T47D (cell line): ENCODE measurements around the gene MSANTD7.
A peak's percentile ranks its signal among the peaks of the same experiment; 100 is the strongest.
"Not testable (repeated sequence)": the region's sequence is repeated elsewhere in the genome, so short reads cannot be mapped to it uniquely, and the experiment has no call there.

Source experiments
- DNase-seq, 2 experiments: peaks; one replicate each; pipeline versions ENCODE4 v3.0.0 to v3.0.0-alpha.2; 2011 to 2012; ENCODE audit warnings: low read depth in 1 of 2, low spot score in 1 of 2
- JUND ChIP-seq: IDR thresholded peaks from 2 replicates; pipeline ENCODE4 v1.6.1; 2012; ENCODE audit warnings: low read depth
- in situ Hi-C: cut with HindIII; loops from 2 replicates; pipeline ENCODE4 v1.10.0; 2016; ENCODE audit warnings: low sequenced_read_pairs, low pct_unique_long_range_greater_than_20kb

The MSANTD7 gene, protein sequence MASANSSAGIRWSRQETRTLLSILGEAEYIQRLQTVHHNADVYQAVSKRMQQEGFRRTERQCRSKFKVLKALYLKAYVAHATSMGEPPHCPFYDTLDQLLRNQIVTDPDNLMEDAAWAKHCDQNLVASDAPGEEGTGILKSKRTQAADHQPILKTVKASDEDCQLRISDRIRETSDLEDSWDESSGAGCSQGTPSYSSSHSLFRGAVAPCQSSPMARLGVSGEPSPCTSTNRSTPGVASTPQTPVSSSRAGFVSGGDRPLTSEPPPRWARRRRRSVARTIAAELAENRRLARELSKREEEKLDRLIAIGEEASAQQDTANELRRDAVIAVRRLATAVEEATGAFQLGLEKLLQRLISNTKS

DNA sequence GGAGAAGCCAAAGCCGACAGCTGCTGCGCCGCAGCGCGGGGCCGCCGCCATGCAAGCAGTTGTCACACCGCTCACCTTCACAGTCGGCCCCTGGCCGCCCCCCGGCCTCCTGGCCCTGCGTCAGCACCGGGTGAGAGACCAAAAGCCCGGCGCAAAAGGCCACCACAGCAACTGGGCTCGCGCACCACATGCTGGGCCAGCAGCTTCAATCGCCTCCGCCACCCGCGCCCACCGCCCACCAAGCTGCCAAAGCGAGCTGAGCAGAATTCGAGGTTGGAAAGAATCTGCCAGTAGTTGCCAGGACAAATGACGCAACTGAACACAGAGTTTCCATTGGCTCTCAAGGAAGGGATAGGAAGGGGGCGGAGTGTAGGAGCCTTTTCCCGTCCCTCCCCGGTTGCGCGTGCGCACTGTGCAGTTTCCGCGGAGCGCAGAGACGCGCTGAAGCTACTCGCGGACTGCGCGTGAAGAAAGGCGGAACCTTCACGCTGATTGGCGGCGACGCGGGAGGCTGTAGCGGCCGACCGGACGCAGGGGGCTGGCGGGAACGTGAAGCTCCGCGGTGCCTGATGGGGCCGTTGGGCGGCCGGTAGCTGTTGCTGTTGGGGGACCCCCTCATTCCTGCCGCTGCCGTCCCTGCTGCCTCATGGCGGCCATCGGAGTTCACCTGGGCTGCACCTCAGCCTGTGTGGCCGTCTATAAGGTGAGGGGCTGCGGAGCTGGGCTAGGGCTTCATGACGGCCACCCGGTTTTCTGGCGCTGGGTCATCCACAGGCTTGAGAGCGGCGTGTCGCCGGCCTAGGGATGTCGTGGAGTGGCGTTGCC lies at the start of gene MSANTD7, which contains the start of the genes CDNF and HSPA14:
TSS of gene MSANTD7 (plus strand) at position 550 of the 825 bp plus-strand sequence. CDS start 3,979 bp downstream, outside the sequence.
TSS of gene CDNF (minus strand) at position 281 of the 825 bp plus-strand sequence. CDS start at position 190, 91 bp downstream.
TSS of gene HSPA14 (plus strand) at position 550 of the 825 bp plus-strand sequence. CDS start at position 647, 97 bp downstream.
- in situ Hi-C loops: no loop called here
- peak; percentile 99 to 100 for DNase-seq
- TF ChIP-seq JUND: no peak

DNA sequence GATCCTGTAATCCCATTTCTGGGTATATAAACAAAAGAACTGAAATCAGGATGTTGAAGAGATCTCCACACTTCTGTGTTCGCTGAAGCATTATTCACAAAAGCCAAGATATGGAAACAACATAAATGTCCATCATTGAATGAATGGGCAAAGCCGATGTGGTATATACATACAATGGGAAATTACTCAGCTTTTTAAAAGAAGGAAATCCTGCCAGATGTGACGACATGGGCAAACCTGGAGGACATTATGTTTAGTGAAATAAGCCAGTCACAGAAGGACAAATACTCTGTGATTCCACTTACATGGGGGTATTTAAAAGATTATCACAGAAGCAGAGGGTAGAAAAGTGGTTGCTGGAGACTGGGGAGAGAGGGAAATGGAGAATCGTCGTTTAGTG lies 39.5 kb upstream of the MSANTD7 start:
- in situ Hi-C loops: no loop called here
- DNase-seq: no peak
- TF ChIP-seq JUND: no peak

- in situ Hi-C loops: no loop called here
- DNase-seq: no peak
- no peak for TF ChIP-seq JUND
Observed at GRCh38 chr10:14800397-14800796, 37.7 kb upstream of the MSANTD7 start.

- peak in 1 of 2 experiments; percentile 22 for DNase-seq
- in situ Hi-C loops: no loop called here
- no peak for TF ChIP-seq JUND
Observed at GRCh38 chr10:14801723-14802122, 36.4 kb upstream of the MSANTD7 start.

DNA sequence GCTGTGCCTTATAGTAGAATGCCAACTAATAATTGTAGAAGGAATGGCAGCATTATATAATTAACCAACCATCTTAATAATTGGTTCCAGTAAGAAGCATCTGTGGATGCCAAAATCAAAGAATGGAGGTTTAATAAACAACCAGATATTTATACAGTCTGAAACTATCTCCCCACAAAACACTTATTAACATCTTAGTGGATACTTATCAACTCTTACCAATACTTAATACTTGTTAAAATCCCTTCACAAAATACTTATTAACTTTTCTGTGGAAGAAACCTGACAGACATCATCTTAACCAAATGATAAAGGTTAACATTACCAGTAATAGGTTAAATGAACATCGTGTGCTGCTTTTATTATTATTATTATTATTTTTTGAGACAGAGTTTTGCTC lies 34.3 kb upstream of the MSANTD7 start:
- TF ChIP-seq JUND: no peak
- in situ Hi-C loops: no loop called here
- no peak for DNase-seq

- TF ChIP-seq JUND: no peak
- no peak for DNase-seq
- in situ Hi-C loops: no loop called here
Observed at GRCh38 chr10:14806318-14806717, 31.8 kb upstream of the MSANTD7 start.

- no peak for DNase-seq
- in situ Hi-C loops: no loop called here
- TF ChIP-seq JUND: no peak
Observed at GRCh38 chr10:14810969-14811953, 26.8 kb upstream of the MSANTD7 start.

DNA sequence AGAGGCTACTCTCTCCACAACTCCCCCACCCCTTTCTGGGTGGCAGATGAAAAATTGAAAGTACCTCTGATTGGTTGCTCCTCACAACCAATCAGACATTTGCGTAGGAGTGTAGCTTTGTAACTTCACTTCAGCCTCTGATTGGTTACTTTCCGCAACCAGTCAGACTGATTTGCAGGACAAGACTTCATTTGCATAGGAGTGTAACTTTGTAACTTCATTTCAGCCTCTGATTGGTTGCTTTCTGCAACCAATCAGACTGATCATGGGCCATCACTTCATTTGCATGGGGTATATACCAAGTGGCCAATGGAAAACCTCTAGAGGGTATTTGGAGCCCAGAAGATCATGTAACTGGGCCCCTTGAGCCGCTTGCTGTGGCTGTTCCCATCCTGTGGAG lies 25.8 kb upstream of the MSANTD7 start:
- DNase-seq: peak in 1 of 2 experiments; percentile 57
- TF ChIP-seq JUND: no peak
- in situ Hi-C loops: no loop called here

DNA sequence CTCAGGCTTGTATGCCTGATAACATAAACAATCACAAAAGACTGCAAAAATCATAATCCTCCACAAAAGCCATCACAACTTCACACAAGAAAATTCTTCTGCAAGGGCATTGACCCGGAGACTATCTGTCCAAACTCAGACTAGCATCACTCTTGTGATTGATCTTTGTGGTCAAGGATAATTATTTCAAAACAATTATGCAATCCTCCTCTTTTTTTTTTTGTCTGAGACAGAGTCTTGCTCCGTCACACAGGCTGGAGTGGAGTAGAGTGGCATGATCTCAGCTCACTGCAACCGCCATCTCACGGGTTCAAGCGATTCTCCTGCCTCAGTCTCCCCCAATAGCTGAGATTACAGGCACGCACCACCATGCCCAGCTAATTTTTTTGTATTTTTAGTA lies 22.4 kb upstream of the MSANTD7 start:
- DNase-seq: no peak
- in situ Hi-C loops: no loop called here
- no peak for TF ChIP-seq JUND

- in situ Hi-C loops: not testable (repeated sequence)
Observed at GRCh38 chr10:14816717-14817116, 21.4 kb upstream of the MSANTD7 start.

DNA sequence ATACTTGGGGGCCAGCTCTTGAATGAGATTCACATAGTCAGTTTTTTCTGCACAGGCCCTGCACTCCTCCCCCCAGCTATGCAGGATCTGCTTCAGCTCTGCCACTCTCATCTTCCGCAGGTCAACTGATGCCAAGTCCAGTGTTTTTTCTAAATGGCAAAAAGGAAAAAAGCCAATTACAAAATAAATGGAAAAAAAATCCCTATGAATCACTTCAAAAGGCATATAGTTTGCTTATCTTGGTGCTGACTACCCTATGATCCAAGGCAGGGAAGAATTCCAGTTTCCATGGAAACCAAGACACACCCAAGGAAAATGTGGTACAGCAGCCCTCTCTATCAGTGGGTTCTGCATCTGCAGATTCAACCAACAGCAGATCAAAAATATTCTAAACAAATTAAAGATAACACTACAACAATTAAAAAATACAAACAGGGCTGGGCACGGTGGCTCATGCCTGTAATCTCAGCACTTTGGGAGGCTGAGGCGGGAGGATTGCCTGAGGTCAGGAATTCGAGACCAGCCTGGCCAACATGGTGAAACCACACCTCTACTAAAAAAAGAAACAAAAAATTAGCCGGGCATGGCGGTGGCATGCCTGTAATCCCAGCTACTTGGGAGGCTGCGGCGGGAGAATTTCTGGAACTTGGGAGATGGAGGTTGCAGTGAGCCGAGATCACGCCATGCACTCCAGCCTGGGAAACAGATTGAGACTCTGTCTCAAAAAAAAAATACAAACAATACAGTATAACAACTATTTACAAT lies 17.9 kb upstream of the MSANTD7 start:
- in situ Hi-C loops: no loop called here
- DNase-seq: no peak
- TF ChIP-seq JUND: no peak

More at GRCh38 chr10:14816717-14817116, 21.4 kb upstream of the MSANTD7 start:
- not testable (repeated sequence) for DNase-seq

DNA sequence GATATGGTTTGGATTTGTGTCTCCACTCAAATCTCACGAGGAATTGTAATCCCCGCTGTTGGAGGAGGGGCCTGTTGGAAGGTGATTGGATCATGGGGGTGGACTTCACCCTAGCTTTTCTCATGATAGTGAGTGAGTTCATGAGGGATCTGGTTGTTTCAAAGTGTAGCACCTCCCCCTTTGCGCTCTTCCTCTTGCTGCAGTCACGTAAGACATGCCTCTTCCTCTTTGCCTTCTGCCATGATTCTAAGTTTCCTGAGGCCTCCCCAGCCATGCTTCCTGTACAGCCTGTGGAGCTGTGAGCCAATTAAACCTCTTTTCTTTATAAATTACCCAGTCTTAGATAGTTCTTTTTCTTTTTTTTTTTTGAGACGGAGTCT lies 17.3 kb upstream of the MSANTD7 start:
- no peak for TF ChIP-seq JUND
- DNase-seq: no peak
- in situ Hi-C loops: no loop called here
